KMS-11 (cell line): ENCODE data around the gene KCP.

Experiments
- H2AFZ ChIP-seq: fragments of 200-600 bp; sonication (generic); 2 replicates; pipeline ENCODE4 v1.6.1; 2016; ENCODE audit warnings: antibody characterized with exemption, mixed run types, low read depth
- H3K27ac ChIP-seq: fragments of 200-600 bp; sonication (generic); 2 replicates; pipeline ENCODE4 v1.6.1; 2016; ENCODE audit warnings: mild to moderate bottlenecking, mixed run types
- H3K27me3 ChIP-seq: fragments of 200-600 bp; sonication (generic); 2 replicates; pipeline ENCODE4 v1.6.1; 2017; ENCODE audit warnings: mild to moderate bottlenecking, low read depth, mixed run types, moderate library complexity; ENCODE audit not compliant: insufficient read depth
- H3K36me3 ChIP-seq: fragments of 200-600 bp; sonication (generic); 2 replicates; pipeline ENCODE4 v1.6.1; 2017; ENCODE audit warnings: mild to moderate bottlenecking, mixed run types; ENCODE audit not compliant: insufficient read depth
- H3K4me1 ChIP-seq: fragments of 200-600 bp; sonication (generic); 2 replicates; pipeline ENCODE4 v1.6.1; 2016; ENCODE audit warnings: mild to moderate bottlenecking, low read depth, mixed run types; ENCODE audit not compliant: poor library complexity, severe bottlenecking
- H3K4me2 ChIP-seq: fragments of 200-600 bp; sonication (generic); 2 replicates; pipeline ENCODE4 v1.7.0; 2016; ENCODE audit warnings: mild to moderate bottlenecking, mixed run types
- H3K4me3 ChIP-seq: fragments of 200-600 bp; sonication (generic); IDR thresholded peaks from 2 replicates; pipeline ENCODE4 v1.6.1; 2017; ENCODE audit warnings: low read depth, low read length, mixed read lengths; ENCODE audit not compliant: insufficient read depth
- H3K79me2 ChIP-seq: fragments of 200-600 bp; sonication (generic); 2 replicates; pipeline ENCODE4 v1.6.1; 2016; ENCODE audit warnings: low read depth, mixed run types; ENCODE audit not compliant: insufficient read depth
- H3K9ac ChIP-seq: fragments of 200-600 bp; sonication (generic); 2 replicates; pipeline ENCODE4 v1.6.1; 2016; ENCODE audit warnings: mild to moderate bottlenecking, mixed run types
- H4K20me1 ChIP-seq: fragments of 200-600 bp; sonication (generic); 2 replicates; pipeline ENCODE4 v1.6.1; 2016; ENCODE audit warnings: mild to moderate bottlenecking, mixed run types; ENCODE audit not compliant: insufficient read depth
- CTCF ChIP-seq: fragments of 200-600 bp; sonication (generic); conservative IDR thresholded peaks from 2 replicates; pipeline ENCODE4 v1.6.1; 2017; ENCODE audit warnings: low read depth, mild to moderate bottlenecking, antibody characterized with exemption, low read length, moderate library complexity, mixed read lengths

Gene KCP

DNA sequence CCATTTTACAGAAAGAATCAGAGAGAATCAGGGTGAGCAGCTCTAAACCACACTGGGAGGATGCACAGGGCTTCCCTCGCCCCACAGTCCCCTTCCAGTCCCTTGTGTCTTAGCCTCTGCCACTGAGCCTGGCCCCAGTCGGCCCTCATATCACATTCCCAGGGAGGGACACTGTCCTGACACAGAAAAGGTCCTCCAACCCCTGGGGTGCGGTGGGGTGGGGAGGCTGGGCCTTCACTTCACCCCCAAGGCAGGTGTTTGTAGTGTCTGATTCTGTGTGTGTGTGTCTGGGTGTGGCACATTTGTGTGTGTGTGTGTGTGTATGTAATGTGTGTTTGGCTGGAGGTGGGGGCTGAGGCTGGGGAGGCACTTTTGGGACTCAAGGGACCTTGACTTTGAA, 1.8 kb upstream of the KCP start:
- Histone ChIP-seq H3K4me3 (no peak overlapping the region), H3K4me2 (no peak overlapping the region), H3K27ac (no peak overlapping the region), H3K79me2 (no peaks in the 10 kb centered on the region), H4K20me1 (no peaks in the 10 kb centered on the region), H3K27me3 (peaks cover 29% of the 10 kb centered on the region; the same call in 1 of the 2 replicates), H3K4me1 (no peaks in the 10 kb centered on the region), H2AFZ (no peak overlapping the region), H3K36me3 (no peaks in the 10 kb centered on the region), H3K9ac (no peak overlapping the region)
- TF ChIP-seq CTCF: no peak

DNA sequence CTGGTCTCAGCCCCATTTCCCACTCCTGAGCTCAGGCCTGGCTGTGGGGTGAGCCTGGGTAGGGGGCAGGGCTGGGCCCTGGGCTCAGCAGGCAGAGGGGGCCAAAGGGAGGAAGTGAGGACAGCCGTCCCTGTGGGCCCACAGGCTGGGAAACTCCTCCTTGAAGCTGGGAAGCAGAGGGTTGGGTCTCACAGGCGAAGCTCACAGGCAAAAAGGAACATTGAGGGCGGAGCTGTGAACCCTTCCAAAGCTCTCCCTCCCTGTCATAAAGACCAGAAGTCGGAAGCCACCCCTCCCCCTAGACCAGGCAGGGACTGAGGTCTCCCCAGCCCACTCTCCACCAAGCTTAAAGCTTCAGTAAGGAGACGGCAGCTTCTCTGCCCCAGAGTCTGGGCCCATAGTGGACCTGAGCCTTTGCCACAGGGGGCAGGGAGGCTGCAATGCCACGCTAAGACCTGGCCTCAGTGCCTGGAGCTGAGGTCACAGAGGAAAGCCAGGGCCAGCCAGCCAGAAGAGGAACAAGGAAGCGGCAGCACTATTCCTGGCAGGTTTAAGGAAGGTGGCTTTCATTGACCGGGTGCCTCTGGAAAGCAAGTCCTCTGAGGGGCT, 1.0 kb upstream of the KCP start:
- H3K79me2 ChIP-seq: no peaks in the 10 kb centered on the region
- peaks cover 29% of the 10 kb centered on the region; the same call in 1 of the 2 replicates for H3K27me3 ChIP-seq
- H3K4me1 ChIP-seq: no peaks in the 10 kb centered on the region
- H3K36me3 ChIP-seq: no peaks in the 10 kb centered on the region
- no peak overlapping the region for H3K4me2 ChIP-seq
- no peak overlapping the region for H3K9ac ChIP-seq
- H3K27ac ChIP-seq: no peak overlapping the region
- TF ChIP-seq CTCF: no peak
- no peaks in the 10 kb centered on the region for H4K20me1 ChIP-seq
- no peak overlapping the region for H2AFZ ChIP-seq
- no peak overlapping the region for H3K4me3 ChIP-seq

DNA sequence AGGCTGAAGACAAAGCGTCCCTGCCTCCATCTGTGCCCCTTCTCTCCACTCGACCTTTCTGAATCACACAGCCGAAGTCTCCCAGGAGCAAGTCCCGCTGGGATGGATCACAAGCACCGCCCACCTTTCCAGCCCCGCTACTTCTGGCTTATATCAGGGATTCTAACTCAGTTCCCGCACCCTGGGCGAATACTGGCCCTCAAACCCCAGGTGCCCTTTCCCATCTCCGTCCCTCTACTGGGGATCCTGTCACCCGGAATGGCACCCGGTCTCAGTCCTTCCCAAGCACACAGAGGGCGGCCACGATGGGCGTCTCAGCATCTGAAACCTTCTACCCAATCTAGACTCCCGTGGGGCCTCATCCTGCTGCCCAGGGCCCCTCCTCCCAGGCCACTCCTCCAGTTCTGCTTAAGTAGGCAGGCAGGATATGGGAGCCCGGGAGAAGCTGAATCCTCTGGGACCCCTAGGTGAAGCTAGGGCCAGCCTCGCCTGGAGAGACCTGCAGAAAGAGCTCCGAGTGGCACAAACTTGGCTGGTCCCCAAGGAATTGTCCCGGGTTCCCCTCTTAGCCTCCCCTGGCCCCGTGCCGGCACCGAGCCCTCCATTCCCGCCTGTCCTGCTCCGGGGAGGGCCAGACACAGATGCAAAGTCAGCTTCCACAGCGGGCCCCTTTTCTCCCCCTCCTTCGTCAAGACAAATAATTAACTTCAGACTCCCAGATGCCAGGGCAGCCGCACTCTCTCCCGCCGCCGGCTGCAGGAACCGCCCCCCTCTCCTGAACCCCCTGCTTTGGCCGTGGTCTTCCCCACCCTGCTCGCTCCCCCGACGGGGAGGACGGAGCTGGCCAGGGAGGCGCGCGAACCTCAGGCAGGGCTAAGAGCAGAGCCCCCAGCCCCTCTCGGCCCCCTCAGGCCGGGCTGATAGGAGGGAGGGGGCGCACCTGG, 612 bp downstream of the KCP start:
- peaks cover 1% of the 10 kb centered on the region for H3K4me1 ChIP-seq
- H2AFZ ChIP-seq: no peak overlapping the region
- H3K27ac ChIP-seq: no peak overlapping the region
- H3K79me2 ChIP-seq: no peaks in the 10 kb centered on the region
- no peak overlapping the region for H3K4me3 ChIP-seq
- no peak overlapping the region for H3K9ac ChIP-seq
- no peak for TF ChIP-seq CTCF
- H3K27me3 ChIP-seq: peaks cover 28% of the 10 kb centered on the region; the same call in 1 of the 2 replicates
- H3K4me2 ChIP-seq: no peak overlapping the region
- no peaks in the 10 kb centered on the region for H4K20me1 ChIP-seq
- no peaks in the 10 kb centered on the region for H3K36me3 ChIP-seq

DNA sequence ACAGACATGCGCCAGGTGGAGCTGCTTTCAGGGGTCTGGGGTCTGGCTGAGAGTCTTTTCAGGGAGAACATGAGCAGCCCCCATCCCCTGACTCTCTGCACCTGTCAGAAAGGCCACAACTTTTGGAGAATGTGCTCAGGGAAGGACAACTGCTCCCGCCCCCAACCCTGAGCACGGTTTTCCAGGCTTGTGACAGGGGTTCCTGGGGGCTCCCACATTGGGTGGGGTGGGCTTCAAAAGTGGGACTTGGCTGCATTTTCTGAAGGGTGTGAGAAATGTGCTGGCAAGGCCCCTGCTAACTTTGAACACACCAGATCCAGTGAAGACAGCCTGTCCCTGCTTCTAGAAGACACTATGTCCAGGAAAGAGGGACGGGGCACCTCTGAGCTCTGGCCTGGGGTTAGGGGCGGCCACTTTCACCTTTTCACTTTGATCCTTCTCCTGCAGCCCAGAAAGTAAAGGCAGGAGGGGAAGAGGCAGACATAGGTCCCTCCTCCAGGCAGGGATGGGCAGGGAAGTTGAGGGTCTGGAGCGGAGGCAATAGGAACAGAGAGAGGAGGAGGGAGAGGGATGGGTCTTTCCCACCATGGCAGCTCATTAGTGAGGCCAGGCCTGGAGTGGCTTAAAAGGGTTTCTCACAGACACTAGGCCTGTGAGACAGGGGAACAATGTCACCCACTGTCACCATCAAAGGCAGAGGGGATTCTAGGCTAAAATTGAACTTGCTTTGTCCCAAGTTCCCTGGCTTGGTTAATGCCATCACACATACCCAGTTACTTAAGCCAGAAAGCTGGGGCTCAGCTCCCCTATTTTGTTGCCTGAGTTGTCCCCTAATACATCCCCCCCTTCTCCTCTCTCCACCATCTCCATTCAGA, 1.5 kb downstream of the KCP start:
- no peak overlapping the region for H3K4me2 ChIP-seq

More for the DNA sequence above, 1.5 kb downstream of the KCP start:
- Histone ChIP-seq H4K20me1 (no peaks in the 10 kb centered on the region), H3K4me1 (peaks cover 8% of the 10 kb centered on the region), H3K4me3 (no peak overlapping the region), H3K36me3 (no peaks in the 10 kb centered on the region), H3K27me3 (peaks cover 19% of the 10 kb centered on the region; the same call in 1 of the 2 replicates), H3K9ac (no peak overlapping the region), H3K27ac (no peak overlapping the region), H2AFZ (no peak overlapping the region), H3K79me2 (no peaks in the 10 kb centered on the region)
- no peak for TF ChIP-seq CTCF
